Natural killer cell (primary cell): Measurements from ENCODE around the gene TNRC6B. TPM values are rescaled to one million over a fixed set of nuclear protein-coding genes. Genes with fewer than 3 reads are reported as not detected.

Experiments used
- ATAC-seq, 3 donors: fragments of 150-1000 bp in 2 of 3; fragments of 200-7000 bp in 1 of 3; cut with Tn5 transposase; 1 replicate in 1 of 3; 2 replicates in 2 of 3; pipeline ENCODE4 v1.10.0; 2021; ENCODE audit warnings: mild to moderate bottlenecking in 2 of 3, moderate library complexity in 2 of 3
- DNase-seq, 2 donors: peaks; one replicate each; pipeline versions ENCODE4 v3.0.0 to v3.0.0-alpha.2; 2013 to 2021; ENCODE audit warnings: mixed read lengths in 1 of 2
- H3K27ac ChIP-seq: one replicate; pipeline ENCODE4 v1.5.1; 2013; ENCODE audit warnings: mild to moderate bottlenecking, low read length
- H3K27me3 ChIP-seq: one replicate; pipeline ENCODE4 v1.6.1; 2013; ENCODE audit warnings: low read length; ENCODE audit not compliant: control insufficient read depth, insufficient read depth
- H3K36me3 ChIP-seq: one replicate; pipeline ENCODE4 v1.6.1; 2013; ENCODE audit warnings: low read length; ENCODE audit not compliant: control insufficient read depth, insufficient read depth
- H3K4me1 ChIP-seq: one replicate; pipeline ENCODE4 v1.6.1; 2013; ENCODE audit warnings: low read length; ENCODE audit not compliant: control insufficient read depth, insufficient read depth
- H3K4me3 ChIP-seq: one replicate; pipeline ENCODE4 v1.5.1; 2013; ENCODE audit warnings: low read length
- H3K9me3 ChIP-seq: one replicate; pipeline ENCODE4 v1.6.1; 2013; ENCODE audit warnings: low read length; ENCODE audit not compliant: control insufficient read depth, insufficient read depth
- H3K27ac Mint-ChIP-seq, 2 donors: one replicate each; pipeline ENCODE4 v1.8.0; 2022; ENCODE audit warnings: mild to moderate bottlenecking in 2 of 2, mixed read lengths in 2 of 2, moderate library complexity in 1 of 2
- H3K27me3 Mint-ChIP-seq, 2 donors: one replicate each; pipeline ENCODE4 v1.8.0; 2022; ENCODE audit warnings: low read depth in 2 of 2, mixed read lengths in 2 of 2
- H3K36me3 Mint-ChIP-seq: one replicate; pipeline ENCODE4 v1.8.0; 2022; ENCODE audit warnings: mixed read lengths
- H3K4me1 Mint-ChIP-seq, 2 donors: one replicate each; pipeline ENCODE4 v1.8.0; 2022; ENCODE audit warnings: mixed read lengths in 2 of 2
- H3K4me3 Mint-ChIP-seq: one replicate; pipeline ENCODE4 v1.8.0; 2022; ENCODE audit warnings: mild to moderate bottlenecking, moderate library complexity, mixed read lengths
- H3K9me3 Mint-ChIP-seq, 2 donors: one replicate each; pipeline ENCODE4 v1.8.0; 2022; ENCODE audit warnings: mixed read lengths in 2 of 2
- WGBS: methylation state at CpG from one replicate; pipeline ENCODE4 v1.1.7; 2013; ENCODE audit warnings: missing lambda C conversion rate; ENCODE audit not compliant: insufficient coverage; 5-methylcytosine and 5-hydroxymethylcytosine counted together
- intact Hi-C: fragments of 100-400 bp; cut with micrococcal nuclease; formaldehyde crosslinking; loops from one replicate; pipeline ENCODE4 v1.14.2; 2022
- total RNA-seq, 4 donors: library from RNA; stranded (reverse); fragments of 120-200 nt in 1 of 4; gene quantifications; one replicate each; pipeline versions ENCODE4 v1.2.3 to v1.2.4, GENCODE V29; 2013 to 2022
- TF ChIP-seq, protein P1 (sequence below): fragments of 200-600 bp; IDR thresholded peaks from one replicate; pipeline ENCODE4 v1.8.0; 2022; ENCODE audit warnings: antibody characterized with exemption

The TNRC6B gene
- total RNA-seq, 3 donors from 2014 or later (not counting 1 experiment from before 2014, with no cell fraction given): 112 to 141 (median 138) TPM

DNA sequence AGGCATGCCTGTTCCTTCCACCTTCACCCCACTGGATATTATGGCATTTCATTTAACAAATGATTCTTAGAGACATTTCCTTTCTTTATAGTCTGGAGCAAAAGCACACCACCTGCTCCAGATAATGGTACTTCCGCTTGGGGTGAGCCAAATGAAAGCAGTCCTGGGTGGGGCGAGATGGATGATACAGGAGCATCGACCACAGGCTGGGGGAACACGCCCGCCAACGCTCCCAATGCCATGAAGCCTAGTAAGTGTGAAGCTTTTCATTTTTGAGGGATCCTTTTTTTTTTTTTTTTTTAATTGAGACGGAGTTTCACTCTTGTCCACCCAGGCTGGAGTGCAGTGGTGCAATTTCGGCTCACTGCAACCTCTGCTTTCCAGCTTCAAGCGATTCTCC lies 92.3 kb downstream of the TNRC6B start:
- H3K36me3 ChIP-seq: peaks cover 56% of the 10 kb centered on the region
- H3K36me3 Mint-ChIP-seq: peaks cover 9% of the 10 kb centered on the region
- no peaks in the 10 kb centered on the region for H3K9me3 Mint-ChIP-seq
- H3K4me3 ChIP-seq: no peak overlapping the region
- H3K4me1 ChIP-seq: peaks cover 12% of the 10 kb centered on the region
- TF ChIP-seq, protein P1, sequence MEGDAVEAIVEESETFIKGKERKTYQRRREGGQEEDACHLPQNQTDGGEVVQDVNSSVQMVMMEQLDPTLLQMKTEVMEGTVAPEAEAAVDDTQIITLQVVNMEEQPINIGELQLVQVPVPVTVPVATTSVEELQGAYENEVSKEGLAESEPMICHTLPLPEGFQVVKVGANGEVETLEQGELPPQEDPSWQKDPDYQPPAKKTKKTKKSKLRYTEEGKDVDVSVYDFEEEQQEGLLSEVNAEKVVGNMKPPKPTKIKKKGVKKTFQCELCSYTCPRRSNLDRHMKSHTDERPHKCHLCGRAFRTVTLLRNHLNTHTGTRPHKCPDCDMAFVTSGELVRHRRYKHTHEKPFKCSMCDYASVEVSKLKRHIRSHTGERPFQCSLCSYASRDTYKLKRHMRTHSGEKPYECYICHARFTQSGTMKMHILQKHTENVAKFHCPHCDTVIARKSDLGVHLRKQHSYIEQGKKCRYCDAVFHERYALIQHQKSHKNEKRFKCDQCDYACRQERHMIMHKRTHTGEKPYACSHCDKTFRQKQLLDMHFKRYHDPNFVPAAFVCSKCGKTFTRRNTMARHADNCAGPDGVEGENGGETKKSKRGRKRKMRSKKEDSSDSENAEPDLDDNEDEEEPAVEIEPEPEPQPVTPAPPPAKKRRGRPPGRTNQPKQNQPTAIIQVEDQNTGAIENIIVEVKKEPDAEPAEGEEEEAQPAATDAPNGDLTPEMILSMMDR: no peak
- H3K27ac Mint-ChIP-seq: no peak overlapping the region
- no peak overlapping the region for H3K27ac ChIP-seq
- intact Hi-C loops: no loop called here
- no peaks in the 10 kb centered on the region for H3K27me3 ChIP-seq
- no peak overlapping the region for H3K4me3 Mint-ChIP-seq
- DNase-seq (no peak), ATAC-seq (no peak)
- H3K4me1 Mint-ChIP-seq: peaks cover 15 to 21% of the 10 kb centered on the region in 2 donors
- H3K9me3 ChIP-seq: no peaks in the 10 kb centered on the region
- WGBS: 97% methylated on average over 9 of the region's 9 CpGs
- H3K27me3 Mint-ChIP-seq: no peaks in the 10 kb centered on the region

DNA sequence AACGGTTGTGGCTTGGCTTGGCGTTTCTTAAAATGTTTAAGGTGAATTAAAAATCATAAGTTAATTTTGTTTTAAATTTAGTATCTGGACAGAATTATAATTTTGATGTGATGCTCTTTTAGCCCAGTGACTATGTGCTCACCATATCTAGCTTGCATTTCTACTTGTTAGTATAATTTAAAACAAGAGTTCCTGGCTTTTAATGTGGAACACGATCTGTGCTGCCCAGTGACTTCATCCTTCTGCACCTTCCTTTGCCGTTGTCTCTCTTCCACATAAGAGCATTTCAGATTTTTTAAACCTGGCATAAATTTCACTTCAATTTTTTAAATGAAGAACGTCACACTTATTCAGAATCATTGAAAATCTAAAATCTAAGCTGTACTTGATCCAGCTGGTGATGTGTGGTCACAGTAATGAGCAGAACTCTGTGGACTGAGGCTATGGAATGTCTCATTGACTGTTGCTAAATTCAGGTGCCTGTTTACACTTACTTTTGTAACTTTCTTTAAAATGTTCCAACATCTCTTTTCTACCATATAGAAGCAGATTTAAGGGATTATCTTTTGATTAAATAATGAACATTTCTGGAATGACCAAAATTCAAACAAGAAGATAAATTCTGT lies 93.1 kb downstream of the TNRC6B start:
- Histone ChIP-seq H3K27ac (no peak overlapping the region), H3K9me3 (no peaks in the 10 kb centered on the region), H3K27me3 (no peaks in the 10 kb centered on the region), H3K4me1 (peaks cover 12% of the 10 kb centered on the region), H3K4me3 (no peak overlapping the region), H3K36me3 (peaks cover 54% of the 10 kb centered on the region)
- no peaks in the 10 kb centered on the region for H3K27me3 Mint-ChIP-seq
- no peak for DNase-seq
- intact Hi-C loops: no loop called here
- H3K4me3 Mint-ChIP-seq: no peak overlapping the region
- peaks cover under 1% of the 10 kb centered on the region for H3K36me3 Mint-ChIP-seq
- peaks cover 12 to 14% of the 10 kb centered on the region in 2 donors for H3K4me1 Mint-ChIP-seq
- no peak for ATAC-seq
- WGBS: 95% methylated on average over 5 of the region's 5 CpGs
- TF ChIP-seq, protein P1: no peak
- peak overlapping the region in 1 of 2 donors; percentile 66 for H3K27ac Mint-ChIP-seq
- H3K9me3 Mint-ChIP-seq: no peaks in the 10 kb centered on the region

DNA sequence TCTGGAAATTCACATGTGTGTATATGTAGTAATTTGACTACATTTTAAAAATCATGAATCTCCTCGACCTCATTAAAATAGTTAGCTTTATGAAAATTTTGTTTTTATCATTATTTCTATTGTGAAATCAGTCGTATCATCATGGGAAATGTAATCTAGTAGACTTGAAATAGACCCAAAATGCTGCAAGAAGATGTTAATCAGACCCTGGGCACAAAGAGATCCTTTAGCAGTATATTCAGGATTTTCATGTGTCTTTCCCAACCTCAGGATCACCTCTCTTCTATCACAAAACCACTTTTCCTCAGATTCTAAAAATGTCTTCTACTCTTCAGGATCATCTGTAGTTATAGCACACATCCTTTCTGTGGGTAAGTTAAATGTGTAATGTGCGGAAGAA lies 93.7 kb downstream of the TNRC6B start:
- intact Hi-C loops: no loop called here
- Histone ChIP-seq H3K4me1 (peaks cover 11% of the 10 kb centered on the region), H3K27ac (no peak overlapping the region), H3K27me3 (no peaks in the 10 kb centered on the region), H3K4me3 (no peak overlapping the region), H3K9me3 (no peaks in the 10 kb centered on the region), H3K36me3 (peaks cover 52% of the 10 kb centered on the region)
- Mint-ChIP-seq H3K27me3 (no peaks in the 10 kb centered on the region), H3K27ac (peak overlapping the region in 1 of 2 donors; percentile 66), H3K36me3 (no peaks in the 10 kb centered on the region), H3K9me3 (no peaks in the 10 kb centered on the region), H3K4me1 (peaks cover 12 to 14% of the 10 kb centered on the region in 2 donors), H3K4me3 (no peak overlapping the region)
- TF ChIP-seq, protein P1: no peak
- 78% methylated on average over 1 of the region's 3 CpGs for WGBS
- ATAC-seq: no peak
- no peak for DNase-seq

DNA sequence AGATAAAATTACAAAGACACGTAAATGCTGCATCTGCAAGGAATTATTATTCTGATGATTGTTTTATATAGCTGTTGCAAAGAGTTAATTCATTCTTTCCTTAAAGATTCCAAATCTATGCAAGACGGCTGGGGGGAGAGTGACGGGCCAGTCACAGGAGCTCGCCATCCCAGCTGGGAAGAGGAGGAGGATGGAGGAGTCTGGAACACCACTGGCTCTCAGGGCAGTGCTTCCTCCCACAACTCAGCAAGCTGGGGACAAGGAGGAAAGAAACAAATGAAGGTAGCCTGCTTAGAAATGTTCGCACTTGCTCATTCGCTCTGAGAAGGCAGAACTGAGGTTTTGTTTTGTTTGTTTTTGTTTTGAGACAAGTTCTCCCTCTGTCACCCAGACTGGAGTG lies 95.6 kb downstream of the TNRC6B start:
- no peaks in the 10 kb centered on the region for H3K27me3 ChIP-seq
- intact Hi-C loops: no loop called here
- DNase-seq (no peak), ATAC-seq (no peak)
- H3K9me3 Mint-ChIP-seq: no peaks in the 10 kb centered on the region
- no peak overlapping the region for H3K4me3 ChIP-seq
- no peak overlapping the region for H3K4me3 Mint-ChIP-seq
- WGBS: 95% methylated on average over 4 of the region's 6 CpGs
- no peak overlapping the region for H3K27ac ChIP-seq
- peaks cover 52% of the 10 kb centered on the region for H3K36me3 ChIP-seq
- H3K27ac Mint-ChIP-seq: no peak overlapping the region
- no peaks in the 10 kb centered on the region for H3K36me3 Mint-ChIP-seq
- H3K9me3 ChIP-seq: no peaks in the 10 kb centered on the region
- peaks cover 15 to 16% of the 10 kb centered on the region in 2 donors for H3K4me1 Mint-ChIP-seq
- peaks cover 10% of the 10 kb centered on the region for H3K4me1 ChIP-seq
- TF ChIP-seq, protein P1: no peak
- H3K27me3 Mint-ChIP-seq: no peaks in the 10 kb centered on the region
